AG08396 (cell line): ENCODE data around the gene JDP2.

ENCODE experiments used
- DNase-seq: peaks from one replicate; pipeline ENCODE4 v3.0.0; 2012; ENCODE audit warnings: low spot score, mixed read lengths

Gene JDP2

GRCh38 chr14:75484711-75485429 lies 57.0 kb downstream of the JDP2 start:
- DNase-seq: no peak

GRCh38 chr14:75486318-75486717 lies 58.5 kb downstream of the JDP2 start:
- no peak for DNase-seq

- DNase-seq: no peak
These were observed 59.4 kb downstream of the JDP2 start for GRCh38 chr14:75487155-75487671.

GRCh38 chr14:75489480-75489837 lies 61.6 kb downstream of the JDP2 start:
- DNase-seq: no peak

GRCh38 chr14:75491376-75491978 lies 63.7 kb downstream of the JDP2 start:
- DNase-seq: no peak

- DNase-seq: no peak
These were observed 65.2 kb downstream of the JDP2 start for GRCh38 chr14:75492832-75493591.

GRCh38 chr14:75493592-75494087 lies 65.8 kb downstream of the JDP2 start:
- DNase-seq: no peak

GRCh38 chr14:75494896-75495295 lies 67.1 kb downstream of the JDP2 start:
- DNase-seq: no peak

- DNase-seq: no peak
These were observed 67.6 kb downstream of the JDP2 start for GRCh38 chr14:75495399-75495798.

GRCh38 chr14:75495882-75496281 lies 68.1 kb downstream of the JDP2 start:
- no peak for DNase-seq

GRCh38 chr14:75496755-75497154 lies 68.9 kb downstream of the JDP2 start:
- no peak for DNase-seq

- no peak for DNase-seq
These were observed 69.4 kb downstream of the JDP2 start for GRCh38 chr14:75497191-75497590.

- DNase-seq: no peak
These were observed 69.9 kb downstream of the JDP2 start for GRCh38 chr14:75497701-75498100.

- DNase-seq: no peak
These were observed 71.5 kb downstream of the JDP2 start for GRCh38 chr14:75499084-75499875.

- DNase-seq: no peak
These were observed 73.3 kb downstream of the JDP2 start for GRCh38 chr14:75501080-75501479.

- DNase-seq: no peak
These were observed 76.6 kb downstream of the JDP2 start for GRCh38 chr14:75504411-75504810.

- no peak for DNase-seq
These were observed 79.1 kb downstream of the JDP2 start for GRCh38 chr14:75506930-75507329.

- no peak for DNase-seq
These were observed 82.7 kb downstream of the JDP2 start for GRCh38 chr14:75510547-75510946.

- DNase-seq: no peak
These were observed 83.4 kb downstream of the JDP2 start for GRCh38 chr14:75511201-75511600.

GRCh38 chr14:75513911-75514672 lies 86.3 kb downstream of the JDP2 start:
- no peak for DNase-seq
